Endometrium (tissue), 2 donors: Measurements from ENCODE around the gene ABCG8.

Experiments
- FAIRE-seq: peaks from 2 replicates; lab custom pipeline; 2012; peaks lifted over from hg19 to GRCh38; lab: Jason Lieb, UNC
- donor health status: control.
- donor health status: control.

The ABCG8 gene

GRCh38 chr2:43925431-43925830 is 86.7 kb downstream of the ABCG8 start:
- no peak for FAIRE-seq

- no peak for FAIRE-seq
Observed at GRCh38 chr2:43927442-43927841, 88.7 kb downstream of the ABCG8 start.

GRCh38 chr2:43931293-43931692 is 92.5 kb downstream of the ABCG8 start:
- no peak for FAIRE-seq
